Measurements from ENCODE around the gene LAMP5. TPM values are rescaled to one million over a fixed set of nuclear protein-coding genes. Genes with fewer than 3 reads are reported as not detected.

The LAMP5 gene
- total RNA-seq, 4 donors from 2014 or later, result not detected

- H3K27ac ChIP-seq, result no peak overlapping the region
- H3K36me3 ChIP-seq, result no peaks in the 10 kb centered on the region
- no peak for DNase-seq
- no peak overlapping the region for H3K4me3 ChIP-seq
- TF ChIP-seq POLR2A (IDR thresholded peaks at IDR 0.05) (no peak), CTCF (IDR thresholded peaks at IDR 0.05) (no peak)
- peaks cover 0 to 6% (median 0%) of the 10 kb centered on the region in 4 donors for H3K27me3 ChIP-seq
- H3K9me3 ChIP-seq, result no peaks in the 10 kb centered on the region
- WGBS, 2 donors, result 44 to 82% methylated on average over 1 to 2 of the region's 2 CpGs
- H3K4me1 ChIP-seq, result no peaks in the 10 kb centered on the region
- intact Hi-C loops (cut with DNase I), result no loop called here
Observed at GRCh38 chr20:9555781-9556180, 41.4 kb downstream of the LAMP5 start.

GRCh38 chr20:9557411-9557810 is 43.0 kb downstream of the LAMP5 start:
- intact Hi-C loops (cut with DNase I), result no loop called here
- Histone ChIP-seq H3K4me3 (no peak overlapping the region), H3K36me3 (no peaks in the 10 kb centered on the region), H3K4me1 (no peaks in the 10 kb centered on the region), H3K27ac (no peak overlapping the region), H3K9me3 (no peaks in the 10 kb centered on the region), H3K27me3 (peaks cover 0 to 6% (median 0%) of the 10 kb centered on the region in 4 donors)
- WGBS, 2 donors, result 85 to 89% methylated on average over 4 of the region's 4 CpGs
- DNase-seq, result no peak
- TF ChIP-seq POLR2A (IDR thresholded peaks at IDR 0.05) (no peak), CTCF (IDR thresholded peaks at IDR 0.05) (no peak)

GRCh38 chr20:9565910-9566550 is 51.6 kb downstream of the LAMP5 start:
- no peak for TF ChIP-seq CTCF (IDR thresholded peaks at IDR 0.05)
- no peak for TF ChIP-seq POLR2A (IDR thresholded peaks at IDR 0.05)
- WGBS, 2 donors, result 88 to 89% methylated on average over 16 to 18 of the region's 20 CpGs
- no peak for DNase-seq
- no peak overlapping the region for H3K4me3 ChIP-seq
- no peaks in the 10 kb centered on the region for H3K4me1 ChIP-seq
- no peak overlapping the region for H3K27ac ChIP-seq
- H3K9me3 ChIP-seq, result no peaks in the 10 kb centered on the region
- no peaks in the 10 kb centered on the region for H3K27me3 ChIP-seq
- H3K36me3 ChIP-seq, result no peaks in the 10 kb centered on the region
- intact Hi-C loops (cut with DNase I), result no loop called here

GRCh38 chr20:9566977-9567376 is 52.6 kb downstream of the LAMP5 start:
- no peak overlapping the region for H3K4me3 ChIP-seq

GRCh38 chr20:9570612-9571011 is 56.2 kb downstream of the LAMP5 start:
- Histone ChIP-seq H3K9me3 (no peaks in the 10 kb centered on the region), H3K36me3 (no peaks in the 10 kb centered on the region), H3K4me3 (no peak overlapping the region), H3K4me1 (no peaks in the 10 kb centered on the region), H3K27ac (no peak overlapping the region), H3K27me3 (no peaks in the 10 kb centered on the region)
- no peak for DNase-seq
- intact Hi-C loops (cut with DNase I), result no loop called here
- TF ChIP-seq CTCF (IDR thresholded peaks at IDR 0.05) (no peak), POLR2A (IDR thresholded peaks at IDR 0.05) (no peak)
- 63 to 70% methylated on average over 2 of the region's 2 CpGs for WGBS, 2 donors

More at GRCh38 chr20:9566977-9567376, 52.6 kb downstream of the LAMP5 start:
- no peak for DNase-seq
- no peaks in the 10 kb centered on the region for H3K9me3 ChIP-seq
- H3K27ac ChIP-seq, result no peak overlapping the region
- TF ChIP-seq CTCF (IDR thresholded peaks at IDR 0.05) (no peak), POLR2A (IDR thresholded peaks at IDR 0.05) (no peak)
- no peaks in the 10 kb centered on the region for H3K36me3 ChIP-seq
- intact Hi-C loops (cut with DNase I), result no loop called here
- WGBS, 2 donors, result 67 to 83% methylated on average over 1 of the region's 1 CpG
- no peaks in the 10 kb centered on the region for H3K27me3 ChIP-seq
- H3K4me1 ChIP-seq, result no peaks in the 10 kb centered on the region

All from esophagus squamous epithelium (tissue), 5 donors.